Prostate gland (tissue), 2 donors: ENCODE measurements around the gene GALNT7.

Experiments
- POLR2AphosphoS5 ChIP-seq: sonication (generic); formaldehyde crosslinking; IDR thresholded peaks from one replicate; pipeline ENCODE4 v1.6.1; 2017; ENCODE audit warnings: antibody characterized with exemption
- TF ChIP-seq, protein P1 (sequence below), 4 experiments: fragments of 200-600 bp in 2 of 4; fragments of 450-650 bp in 2 of 4; sonication (generic) in 2 of 4; IDR thresholded peaks; 1 replicate in 3 of 4; 2 replicates in 1 of 4; pipeline ENCODE4 v1.5.1; 2016 to 2019; ENCODE audit warnings: antibody characterized with exemption in 4 of 4, mild to moderate bottlenecking in 2 of 4, moderate library complexity in 2 of 4

DNA sequence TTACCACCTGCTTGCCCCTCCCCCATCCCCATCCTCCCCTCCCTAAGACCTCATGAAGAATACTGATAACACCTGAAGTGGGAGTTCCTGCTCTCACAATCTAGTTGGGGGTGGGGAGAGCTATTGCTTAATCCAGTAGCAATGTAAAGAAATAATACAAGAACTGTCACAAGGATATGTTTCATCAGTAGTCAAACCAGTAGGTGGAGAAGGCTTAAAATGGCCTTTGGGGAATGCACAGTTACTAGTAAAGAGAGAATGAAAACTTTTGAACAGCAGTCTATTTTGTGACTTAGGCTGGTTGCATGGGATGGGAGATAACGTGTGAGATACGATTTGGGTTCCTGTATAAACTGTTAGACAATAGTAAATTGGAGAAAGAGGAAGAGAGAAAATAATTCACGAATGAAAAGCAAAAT lies 6.0 kb downstream of the GALNT7 start:
- TF ChIP-seq, protein P1, sequence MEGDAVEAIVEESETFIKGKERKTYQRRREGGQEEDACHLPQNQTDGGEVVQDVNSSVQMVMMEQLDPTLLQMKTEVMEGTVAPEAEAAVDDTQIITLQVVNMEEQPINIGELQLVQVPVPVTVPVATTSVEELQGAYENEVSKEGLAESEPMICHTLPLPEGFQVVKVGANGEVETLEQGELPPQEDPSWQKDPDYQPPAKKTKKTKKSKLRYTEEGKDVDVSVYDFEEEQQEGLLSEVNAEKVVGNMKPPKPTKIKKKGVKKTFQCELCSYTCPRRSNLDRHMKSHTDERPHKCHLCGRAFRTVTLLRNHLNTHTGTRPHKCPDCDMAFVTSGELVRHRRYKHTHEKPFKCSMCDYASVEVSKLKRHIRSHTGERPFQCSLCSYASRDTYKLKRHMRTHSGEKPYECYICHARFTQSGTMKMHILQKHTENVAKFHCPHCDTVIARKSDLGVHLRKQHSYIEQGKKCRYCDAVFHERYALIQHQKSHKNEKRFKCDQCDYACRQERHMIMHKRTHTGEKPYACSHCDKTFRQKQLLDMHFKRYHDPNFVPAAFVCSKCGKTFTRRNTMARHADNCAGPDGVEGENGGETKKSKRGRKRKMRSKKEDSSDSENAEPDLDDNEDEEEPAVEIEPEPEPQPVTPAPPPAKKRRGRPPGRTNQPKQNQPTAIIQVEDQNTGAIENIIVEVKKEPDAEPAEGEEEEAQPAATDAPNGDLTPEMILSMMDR (IDR thresholded peaks at IDR 0.05) = no peak
- no peak for TF ChIP-seq POLR2AphosphoS5
